Activated B cell treated with CpG ODN at 0.5 μM for 24 hours (primary cell): Measurements from ENCODE around the gene NUDT2. TPM values are rescaled to one million over a fixed set of nuclear protein-coding genes. Genes with fewer than 3 reads are reported as not detected.

Experiments
- ATAC-seq: fragments of 200-7000 bp; cut with Tn5 transposase; one replicate; pipeline ENCODE4 v1.10.0; 2021; ENCODE audit warnings: low read depth, mild to moderate bottlenecking, moderate library complexity
- CTCF ChIA-PET: fragments of 350-600 bp; sonication (Branson Sonifier 250); formaldehyde crosslinking; loops from one replicate; lab custom pipeline; 2021; ENCODE audit warnings: antibody characterized with exemption; lab: Charles Lee
- POLR2A ChIA-PET: fragments of 350-600 bp; sonication (Branson Sonifier 250); formaldehyde crosslinking; loops from one replicate; lab custom pipeline; 2021; ENCODE audit warnings: antibody characterized with exemption; lab: Charles Lee
- DNase-seq: peaks from one replicate; pipeline ENCODE4 v3.0.0; 2022
- H3K27ac Mint-ChIP-seq: one replicate; pipeline ENCODE4 v1.8.0; 2020; ENCODE audit warnings: mixed read lengths
- H3K27me3 Mint-ChIP-seq: one replicate; pipeline ENCODE4 v1.8.0; 2021; ENCODE audit warnings: mixed read lengths
- H3K36me3 Mint-ChIP-seq: one replicate; pipeline ENCODE4 v1.8.0; 2021; ENCODE audit warnings: low read depth, mixed read lengths
- H3K4me1 Mint-ChIP-seq: one replicate; pipeline ENCODE4 v1.8.0; 2021; ENCODE audit warnings: mixed read lengths
- H3K4me3 Mint-ChIP-seq: one replicate; pipeline ENCODE4 v1.8.0; 2020; ENCODE audit warnings: mild to moderate bottlenecking, mixed read lengths
- H3K9me3 Mint-ChIP-seq: one replicate; pipeline ENCODE4 v1.8.0; 2020; ENCODE audit warnings: mixed read lengths
- CTCF ChIP-seq: fragments of 200-600 bp; IDR thresholded peaks from one replicate; pipeline ENCODE4 v1.8.0; 2022; ENCODE audit warnings: antibody characterized with exemption, mild to moderate bottlenecking
- intact Hi-C: fragments of 100-400 bp; cut with micrococcal nuclease; formaldehyde crosslinking; loops from one replicate; pipeline ENCODE4 v1.15.1; 2024
- total RNA-seq: library from RNA; stranded (reverse); gene quantifications from 2 replicates; pipeline ENCODE4 v1.2.3, GENCODE V29; 2022

The NUDT2 gene
- total RNA-seq, 1 donor from 2014 or later = 19.7 TPM

- intact Hi-C loops = no loop called here
- no peak overlapping the region for H3K4me3 Mint-ChIP-seq
- TF ChIP-seq CTCF = no peak
- DNase-seq (no peak), ATAC-seq (no peak)
- H3K4me1 Mint-ChIP-seq = no peaks in the 10 kb centered on the region
- CTCF ChIA-PET = no interaction called here
- H3K27me3 Mint-ChIP-seq = no peaks in the 10 kb centered on the region
- H3K27ac Mint-ChIP-seq = no peak overlapping the region
- H3K36me3 Mint-ChIP-seq = no peaks in the 10 kb centered on the region
- POLR2A ChIA-PET = no interaction called here
- no peaks in the 10 kb centered on the region for H3K9me3 Mint-ChIP-seq
Measured at GRCh38 chr9:34318163-34318790, 11.1 kb upstream of the NUDT2 start.

GRCh38 chr9:34321451-34321850 is 7.9 kb upstream of the NUDT2 start:
- Mint-ChIP-seq H3K4me3 (no peak overlapping the region), H3K27me3 (no peaks in the 10 kb centered on the region), H3K27ac (no peak overlapping the region), H3K9me3 (no peaks in the 10 kb centered on the region), H3K4me1 (no peaks in the 10 kb centered on the region), H3K36me3 (no peaks in the 10 kb centered on the region)
- ATAC-seq (no peak), DNase-seq (no peak)
- POLR2A ChIA-PET = no interaction called here
- CTCF ChIA-PET = no interaction called here
- intact Hi-C loops = loop anchor here (10.0 kb wide), 1 partner anchor 1297 kb away; the partner anchor contains the start of gene DNAJA1
- TF ChIP-seq CTCF = no peak

GRCh38 chr9:34322899-34323591 is 6.3 kb upstream of the NUDT2 start:
- DNase-seq (no peak), ATAC-seq (no peak)
- Mint-ChIP-seq H3K36me3 (no peaks in the 10 kb centered on the region), H3K4me1 (peaks cover under 1% of the 10 kb centered on the region), H3K27me3 (no peaks in the 10 kb centered on the region), H3K27ac (no peak overlapping the region), H3K9me3 (no peaks in the 10 kb centered on the region), H3K4me3 (no peak overlapping the region)
- ChIA-PET POLR2A (no interaction called here), CTCF (no interaction called here)
- intact Hi-C loops = loop anchor here (10.0 kb wide), 1 partner anchor 1298 kb away; the partner anchor contains the start of gene DNAJA1
- TF ChIP-seq CTCF = no peak

DNA sequence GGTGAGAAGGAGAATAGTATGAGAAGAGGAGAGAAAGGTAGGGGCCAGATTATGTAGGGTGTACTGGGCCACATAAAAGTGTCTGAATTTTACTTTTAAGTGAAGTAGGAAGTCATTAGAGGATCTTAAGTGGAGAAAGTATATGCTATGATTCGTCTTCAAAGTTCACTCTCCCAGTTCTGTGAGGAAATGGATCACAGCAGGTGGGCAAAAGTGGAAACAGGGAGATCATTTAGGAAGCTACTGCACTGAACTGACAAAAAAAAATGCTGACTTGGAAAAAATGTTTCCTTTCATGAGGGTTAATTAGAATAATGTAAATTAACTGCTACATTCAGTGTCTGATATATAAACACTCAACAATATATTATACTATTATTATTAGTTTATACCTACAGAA is 2.7 kb upstream of the NUDT2 start:
- POLR2A ChIA-PET = no interaction called here

More for the DNA sequence above, 2.7 kb upstream of the NUDT2 start:
- no peaks in the 10 kb centered on the region for H3K9me3 Mint-ChIP-seq
- H3K27ac Mint-ChIP-seq = no peak overlapping the region
- H3K27me3 Mint-ChIP-seq = no peaks in the 10 kb centered on the region
- CTCF ChIA-PET = no interaction called here
- peaks cover 10% of the 10 kb centered on the region for H3K36me3 Mint-ChIP-seq
- DNase-seq = no peak
- H3K4me1 Mint-ChIP-seq = peaks cover 31% of the 10 kb centered on the region
- no peak for TF ChIP-seq CTCF
- intact Hi-C loops = loop anchor here (5.0 to 10.0 kb wide), 4 partner anchors 199 to 1302 kb away; partner anchors contain the start of genes DCAF12, DCTN3, DNAJA1 and SIGMAR1
- ATAC-seq = no peak
- H3K4me3 Mint-ChIP-seq = no peak overlapping the region
